HFF-Myc (cell line): ENCODE data around the gene HCFC1R1.

Experiments used
- DNase-seq: peaks from one replicate; pipeline ENCODE4 v3.0.0-alpha.2; 2011; ENCODE audit warnings: low read depth; ENCODE audit errors: extremely low read depth
- H3K4me3 ChIP-seq: replicated peaks from 2 replicates; pipeline ENCODE4 v1.5.1; 2011; ENCODE audit warnings: low read depth, mild to moderate bottlenecking, control low read depth, low read length
- TF ChIP-seq, protein P1 (sequence below): IDR thresholded peaks from 2 replicates; pipeline ENCODE4 v1.5.1; 2012; ENCODE audit warnings: mild to moderate bottlenecking, low read depth, low read length, control low read depth; ENCODE audit errors: missing control alignments

The HCFC1R1 gene

DNA sequence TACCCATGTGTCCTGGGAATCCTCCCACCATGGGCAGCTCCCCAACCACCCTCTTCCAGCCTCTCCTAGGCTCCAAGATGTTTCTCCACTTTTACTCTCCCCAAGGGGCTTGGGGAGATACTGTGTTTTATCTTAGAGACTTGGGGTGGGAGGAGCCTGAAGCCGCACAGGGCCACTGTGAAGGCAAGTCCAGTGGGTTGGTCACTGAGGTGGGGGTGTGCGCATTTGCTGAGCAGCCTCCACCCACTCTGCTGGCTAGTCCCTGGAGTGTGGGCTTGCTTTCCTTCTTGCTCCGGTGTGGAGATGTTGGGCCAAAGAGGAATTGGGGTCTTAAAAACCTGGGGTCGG is 15.1 kb downstream of the HCFC1R1 start:
- TF ChIP-seq, protein P1, sequence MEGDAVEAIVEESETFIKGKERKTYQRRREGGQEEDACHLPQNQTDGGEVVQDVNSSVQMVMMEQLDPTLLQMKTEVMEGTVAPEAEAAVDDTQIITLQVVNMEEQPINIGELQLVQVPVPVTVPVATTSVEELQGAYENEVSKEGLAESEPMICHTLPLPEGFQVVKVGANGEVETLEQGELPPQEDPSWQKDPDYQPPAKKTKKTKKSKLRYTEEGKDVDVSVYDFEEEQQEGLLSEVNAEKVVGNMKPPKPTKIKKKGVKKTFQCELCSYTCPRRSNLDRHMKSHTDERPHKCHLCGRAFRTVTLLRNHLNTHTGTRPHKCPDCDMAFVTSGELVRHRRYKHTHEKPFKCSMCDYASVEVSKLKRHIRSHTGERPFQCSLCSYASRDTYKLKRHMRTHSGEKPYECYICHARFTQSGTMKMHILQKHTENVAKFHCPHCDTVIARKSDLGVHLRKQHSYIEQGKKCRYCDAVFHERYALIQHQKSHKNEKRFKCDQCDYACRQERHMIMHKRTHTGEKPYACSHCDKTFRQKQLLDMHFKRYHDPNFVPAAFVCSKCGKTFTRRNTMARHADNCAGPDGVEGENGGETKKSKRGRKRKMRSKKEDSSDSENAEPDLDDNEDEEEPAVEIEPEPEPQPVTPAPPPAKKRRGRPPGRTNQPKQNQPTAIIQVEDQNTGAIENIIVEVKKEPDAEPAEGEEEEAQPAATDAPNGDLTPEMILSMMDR: no peak
- no peak overlapping the region for H3K4me3 ChIP-seq
- DNase-seq: no peak

DNA sequence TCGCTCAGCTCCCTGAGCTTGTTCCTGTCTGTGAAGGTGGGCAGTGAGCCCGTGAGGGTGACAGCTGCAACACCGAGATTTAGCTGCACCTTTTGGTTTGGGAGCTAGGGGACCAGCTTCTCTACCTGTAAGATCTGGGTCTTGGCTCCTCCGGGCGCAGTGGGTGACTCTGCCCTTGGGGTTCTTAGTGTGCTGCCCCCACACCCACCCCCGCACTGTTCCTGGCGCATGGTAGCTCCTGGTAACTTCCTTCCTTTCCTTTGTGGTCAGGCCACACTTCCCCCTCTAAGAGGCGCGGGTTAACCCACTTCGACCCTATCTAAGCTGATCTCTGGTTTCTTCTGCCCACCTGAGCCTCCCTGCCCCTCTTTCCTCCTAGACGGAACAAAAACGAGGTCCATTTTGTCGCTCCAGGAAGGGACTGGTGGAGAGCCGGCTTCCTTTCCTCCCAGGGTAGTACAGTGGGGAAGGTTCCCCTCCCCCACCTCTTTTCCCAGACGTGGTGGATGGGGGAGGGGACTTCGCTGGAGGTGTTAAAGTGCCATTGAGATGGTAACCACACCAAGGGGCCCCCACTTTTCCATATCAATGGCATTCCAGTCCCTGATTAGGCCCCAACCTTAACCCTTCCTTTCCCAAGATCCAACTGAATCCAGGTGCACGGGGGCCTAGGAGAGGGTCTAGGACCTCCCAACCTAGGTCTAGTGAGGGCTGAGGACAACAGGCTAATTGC is 15.6 kb downstream of the HCFC1R1 start:
- TF ChIP-seq, protein P1: no peak
- DNase-seq: no peak
- H3K4me3 ChIP-seq: no peak overlapping the region

GRCh38 chr16:3007059-3007956 is 16.4 kb downstream of the HCFC1R1 start:
- H3K4me3 ChIP-seq: no peak overlapping the region
- DNase-seq: no peak
- TF ChIP-seq, protein P1: no peak

DNA sequence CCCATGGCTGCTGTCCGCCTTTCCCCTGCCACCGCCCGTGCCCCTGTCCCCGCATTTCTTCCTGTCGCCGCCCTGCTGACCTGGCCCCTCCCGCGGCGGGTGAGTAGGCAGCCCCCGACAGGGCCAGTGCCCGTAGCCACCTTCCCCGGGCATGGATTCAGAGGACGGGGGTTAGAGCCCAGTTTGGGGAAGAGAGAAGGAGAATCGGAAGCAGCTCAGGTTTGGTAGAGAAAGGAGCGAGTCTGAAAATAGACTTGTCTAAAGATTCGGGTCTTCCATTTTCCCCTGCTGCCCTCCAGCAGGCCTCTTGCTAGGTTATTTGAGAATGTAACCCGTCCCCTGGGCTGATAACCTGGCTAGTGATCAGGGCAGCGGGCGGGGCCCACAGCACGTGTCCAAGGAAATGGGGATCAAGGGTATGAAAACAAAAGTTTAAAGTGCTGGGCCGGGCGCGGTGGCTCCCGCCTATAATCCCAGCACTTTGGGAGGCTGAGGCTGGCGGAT is 18.9 kb downstream of the HCFC1R1 start:
- TF ChIP-seq, protein P1: no peak

DNA sequence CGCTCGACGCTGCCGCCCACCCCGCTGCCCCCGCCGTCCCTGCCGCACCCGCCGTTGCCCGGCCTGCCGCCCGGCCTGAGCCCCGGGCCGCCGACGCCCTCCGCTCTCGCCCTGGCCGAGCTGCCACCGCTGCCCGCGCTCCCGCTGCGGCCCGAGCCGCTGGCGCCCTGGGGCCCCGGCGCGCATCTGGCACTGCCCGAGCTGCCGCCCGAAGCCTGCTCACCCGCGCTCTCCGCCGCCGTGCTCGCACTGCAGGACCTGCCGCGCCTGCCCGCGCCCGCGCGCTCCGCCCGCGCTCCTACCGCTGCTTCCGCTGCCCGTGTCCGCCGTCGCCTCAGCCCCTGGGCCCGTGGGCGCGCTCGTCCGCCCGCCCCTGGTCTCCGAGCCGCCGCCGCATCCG is 19.4 kb downstream of the HCFC1R1 start:
- no peak for DNase-seq
- no peak overlapping the region for H3K4me3 ChIP-seq
- TF ChIP-seq, protein P1: no peak

More for the DNA sequence above, 18.9 kb downstream of the HCFC1R1 start:
- no peak for DNase-seq
- no peak overlapping the region for H3K4me3 ChIP-seq

DNA sequence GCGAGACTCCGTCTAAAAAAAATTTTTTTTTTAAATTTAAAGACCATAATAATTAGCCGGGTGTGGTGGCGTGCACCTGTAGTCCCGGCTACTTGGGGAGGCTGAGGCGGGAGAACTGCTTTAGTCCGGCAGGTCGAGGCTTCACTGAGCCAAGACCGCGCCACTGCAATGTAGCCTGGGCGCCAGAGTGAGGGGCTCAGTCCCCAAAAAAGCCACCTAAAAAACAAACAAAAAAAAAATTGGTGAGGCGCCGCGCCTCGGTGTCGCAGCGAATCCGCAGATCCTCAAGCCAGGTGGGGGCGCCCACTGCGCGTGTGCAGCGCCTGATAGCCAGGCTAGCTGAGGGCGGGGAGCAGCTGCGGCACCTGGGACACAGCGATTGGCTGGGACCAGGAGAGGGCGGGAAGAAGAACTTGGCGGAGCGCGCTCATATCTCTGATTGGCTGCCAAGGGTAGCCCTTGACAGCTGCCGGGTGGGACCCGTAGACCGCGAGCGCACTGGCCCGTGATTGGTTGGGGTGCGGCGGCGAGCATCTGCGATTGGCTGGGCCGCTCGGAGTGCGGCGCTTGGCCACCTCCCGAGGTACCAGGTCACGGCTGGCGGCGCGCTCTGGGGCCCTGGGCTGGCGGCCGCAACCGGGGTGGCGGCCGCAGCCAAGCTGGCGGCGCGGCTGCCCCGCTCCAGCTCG is 20.0 kb downstream of the HCFC1R1 start:
- DNase-seq: peak; percentile 96
- no peak overlapping the region for H3K4me3 ChIP-seq
- TF ChIP-seq, protein P1: peak; percentile 56
